Measurements from ENCODE around the gene MAPK14.

MAPK14 gene

GRCh38 chr6:36033935-36034334 lies 6.3 kb downstream of the MAPK14 start:
- TF ChIP-seq USF1 (IDR thresholded peaks at IDR 0.05): no peak
- no peak for TF ChIP-seq REST (IDR thresholded peaks at IDR 0.05; ENCODE audit: low read depth)
- TF ChIP-seq TCF12 (IDR thresholded peaks at IDR 0.05; ENCODE audit: low read depth): no peak
- no peak for TF ChIP-seq ZBTB7A (IDR thresholded peaks at IDR 0.05; ENCODE audit: low read depth)
- TF ChIP-seq TEAD4 (IDR thresholded peaks at IDR 0.05): no peak
- no peak for TF ChIP-seq EGR1 (IDR thresholded peaks at IDR 0.05)
- no peak for TF ChIP-seq YY1 (IDR thresholded peaks at IDR 0.05; ENCODE audit: low read depth)
- no peak for TF ChIP-seq CREB1 (IDR thresholded peaks at IDR 0.05; ENCODE audit: low read depth)
- no peak for TF ChIP-seq CEBPB (IDR thresholded peaks at IDR 0.05)
- TF ChIP-seq FOXM1 (IDR thresholded peaks at IDR 0.05; ENCODE audit: borderline replicate concordance, low read depth): no peak
- no peak for TF ChIP-seq RAD21 (IDR thresholded peaks at IDR 0.05; ENCODE audit: low read depth)
- TF ChIP-seq MAX (IDR thresholded peaks at IDR 0.05): no peak
- TF ChIP-seq NFIC (IDR thresholded peaks at IDR 0.05): no peak
- no peak for TF ChIP-seq TAF1 (IDR thresholded peaks at IDR 0.05; ENCODE audit: low read depth)
- TF ChIP-seq EP300 (IDR thresholded peaks at IDR 0.05; ENCODE audit: borderline replicate concordance): no peak

- TF ChIP-seq NFIC (IDR thresholded peaks at IDR 0.05) (no peak), EP300 (IDR thresholded peaks at IDR 0.05; ENCODE audit: borderline replicate concordance) (no peak), CREB1 (IDR thresholded peaks at IDR 0.05; ENCODE audit: low read depth) (no peak)
These were observed 6.8 kb downstream of the MAPK14 start for GRCh38 chr6:36034441-36034840.

GRCh38 chr6:36035225-36035624 lies 7.6 kb downstream of the MAPK14 start:
- TF ChIP-seq TCF12 (IDR thresholded peaks at IDR 0.05; ENCODE audit: low read depth): no peak
- no peak for TF ChIP-seq RAD21 (IDR thresholded peaks at IDR 0.05; ENCODE audit: low read depth)
- TF ChIP-seq FOXM1 (IDR thresholded peaks at IDR 0.05; ENCODE audit: borderline replicate concordance, low read depth): no peak
- no peak for TF ChIP-seq REST (IDR thresholded peaks at IDR 0.05; ENCODE audit: low read depth)
- TF ChIP-seq CREB1 (IDR thresholded peaks at IDR 0.05; ENCODE audit: low read depth): no peak
- no peak for TF ChIP-seq EGR1 (IDR thresholded peaks at IDR 0.05)
- no peak for TF ChIP-seq USF1 (IDR thresholded peaks at IDR 0.05)
- TF ChIP-seq NFIC (IDR thresholded peaks at IDR 0.05): no peak
- no peak for TF ChIP-seq TAF1 (IDR thresholded peaks at IDR 0.05; ENCODE audit: low read depth)
- TF ChIP-seq MAX (IDR thresholded peaks at IDR 0.05): no peak
- TF ChIP-seq YY1 (IDR thresholded peaks at IDR 0.05; ENCODE audit: low read depth): no peak
- no peak for TF ChIP-seq ZBTB7A (IDR thresholded peaks at IDR 0.05; ENCODE audit: low read depth)
- TF ChIP-seq CEBPB (IDR thresholded peaks at IDR 0.05): no peak
- no peak for TF ChIP-seq TEAD4 (IDR thresholded peaks at IDR 0.05)
- TF ChIP-seq EP300 (IDR thresholded peaks at IDR 0.05; ENCODE audit: borderline replicate concordance): no peak

GRCh38 chr6:36038120-36038876 lies 10.7 kb downstream of the MAPK14 start:
- TF ChIP-seq CREB1 (IDR thresholded peaks at IDR 0.05; ENCODE audit: low read depth): no peak
- TF ChIP-seq MAX (IDR thresholded peaks at IDR 0.05): no peak
- no peak for TF ChIP-seq TEAD4 (IDR thresholded peaks at IDR 0.05)
- TF ChIP-seq RAD21 (IDR thresholded peaks at IDR 0.05; ENCODE audit: low read depth): no peak
- no peak for TF ChIP-seq YY1 (IDR thresholded peaks at IDR 0.05; ENCODE audit: low read depth)
- TF ChIP-seq ZBTB7A (IDR thresholded peaks at IDR 0.05; ENCODE audit: low read depth): no peak
- TF ChIP-seq NFIC (IDR thresholded peaks at IDR 0.05): no peak
- no peak for TF ChIP-seq REST (IDR thresholded peaks at IDR 0.05; ENCODE audit: low read depth)

Data from Ishikawa (cell line).